HepG2 (cell line): ENCODE measurements around the gene RAD9A. TPM values are rescaled to one million over a fixed set of nuclear protein-coding genes. Genes with fewer than 3 reads are reported as not detected.

Experiments used
- NFIC ChIP-seq: IDR thresholded peaks from 2 replicates; pipeline ENCODE4 v1.6.1; 2012; ENCODE audit warnings: mild to moderate bottlenecking, low read length, inconsistent platforms
- REST ChIP-seq, 2 experiments: IDR thresholded peaks; 2 replicates each; pipeline ENCODE4 v1.6.1; 2011 to 2012; ENCODE audit warnings: low read length in 2 of 2, borderline replicate concordance in 1 of 2, low read depth in 1 of 2, mild to moderate bottlenecking in 1 of 2, moderate library complexity in 1 of 2
- SALL2 ChIP-seq: sonication (generic); formaldehyde crosslinking; IDR thresholded peaks from 2 replicates; pipeline ENCODE4 v1.8.1; 2023; ENCODE audit warnings: mild to moderate bottlenecking, missing genetic modification reagents, inconsistent platforms
- SP4 ChIP-seq: sonication (generic); formaldehyde crosslinking; IDR thresholded peaks from 2 replicates; pipeline ENCODE4 v1.8.1; 2023; ENCODE audit warnings: mild to moderate bottlenecking, missing genetic modification reagents
- SRSF1 ChIP-seq: fragments of 200-400 bp; formaldehyde crosslinking; optimal IDR thresholded peaks from 2 replicates; pipeline ENCODE3; 2017; ENCODE audit warnings: mild to moderate bottlenecking, low read depth, low read length, moderate library complexity
- SRY ChIP-seq: sonication (generic); formaldehyde crosslinking; IDR thresholded peaks from 2 replicates; pipeline ENCODE4 v1.8.0; 2022; ENCODE audit warnings: mild to moderate bottlenecking, missing genetic modification reagents
- ZBTB3 ChIP-seq: sonication (generic); formaldehyde crosslinking; IDR thresholded peaks from 2 replicates; pipeline ENCODE4 v1.4.0; 2020; ENCODE audit warnings: low read depth, mild to moderate bottlenecking, moderate library complexity, missing genetic modification reagents, borderline replicate concordance
- ZFYVE20 ChIP-seq: sonication (generic); formaldehyde crosslinking; IDR thresholded peaks from 2 replicates; pipeline ENCODE4 v1.8.0; 2023; ENCODE audit warnings: low read depth, mild to moderate bottlenecking, moderate library complexity, missing genetic modification reagents, borderline replicate concordance
- ZNF280D ChIP-seq: sonication (generic); formaldehyde crosslinking; IDR thresholded peaks from 2 replicates; pipeline ENCODE4 v1.5.1; 2020; ENCODE audit warnings: mild to moderate bottlenecking, missing genetic modification reagents
- ZNF281 ChIP-seq: sonication (generic); formaldehyde crosslinking; IDR thresholded peaks from 2 replicates; pipeline ENCODE4 v1.4.0; 2020; ENCODE audit warnings: missing genetic modification reagents, borderline replicate concordance
- ZNF383 ChIP-seq: sonication (generic); formaldehyde crosslinking; IDR thresholded peaks from 2 replicates; pipeline ENCODE4 v1.4.0; 2020; ENCODE audit warnings: missing genetic modification reagents, mild to moderate bottlenecking, borderline replicate concordance
- ZNF431 ChIP-seq: sonication (generic); formaldehyde crosslinking; IDR thresholded peaks from 2 replicates; pipeline ENCODE4 v1.9.0; 2022; ENCODE audit warnings: missing genetic modification reagents, low read depth, mild to moderate bottlenecking, borderline replicate concordance
- ZNF616 ChIP-seq: sonication (generic); formaldehyde crosslinking; IDR thresholded peaks from 2 replicates; pipeline ENCODE4 v1.5.0; 2020; ENCODE audit warnings: low read depth, mild to moderate bottlenecking, missing genetic modification reagents
- ZSCAN29 ChIP-seq: sonication (generic); formaldehyde crosslinking; conservative IDR thresholded peaks from 2 replicates; pipeline ENCODE4 v1.4.0; 2020; ENCODE audit warnings: mild to moderate bottlenecking, missing genetic modification reagents
- polyA plus RNA-seq, 8 experiments: library from polyadenylated mRNA; depleted of rRNA in 3 of 8; stranded (reverse) in 7 of 8; unstranded in 1 of 8; fragments of >200 nt; fragmentation: Illumina TruSeq in 4 of 8; extraction: Trizol in 4 of 8; gene quantifications; 2 replicates each; pipeline versions ENCODE4 v1.2.1 to v1.2.3, GENCODE V29; 2011 to 2016; ENCODE audit warnings: low read depth in 4 of 8, missing spikeins in 1 of 8, mixed read lengths in 1 of 8; ENCODE audit not compliant: insufficient read depth in 1 of 8
- total RNA-seq, 5 experiments: library from RNA; depleted of rRNA; stranded (reverse); fragments of >200 nt; fragmentation: Illumina TruSeq; extraction: Trizol; gene quantifications; 2 replicates each; pipeline ENCODE4 v1.2.3, GENCODE V29; 2016; ENCODE audit warnings: low read depth in 1 of 5

RAD9A gene
- total and polyA plus RNA-seq, 2 of the 13 experiments (the other 11 are each of a cell fraction or from before 2014, with no cell fraction given): 10.1 to 15.7 TPM

GRCh38 chr11:67355023-67355793 lies 36.6 kb upstream of the RAD9A start (continued):
- TF ChIP-seq ZBTB3 (CRISPR knock-in tag): no peak
- TF ChIP-seq ZNF431 (CRISPR knock-in tag): 0 out of 2 replicates have a peak, but pooled peaks have one; percentile 6
- no peak for TF ChIP-seq ZFYVE20 (CRISPR knock-in tag)
- 0 out of 2 replicates have a peak, but pooled peaks have one; percentile 1 for TF ChIP-seq ZNF280D (CRISPR knock-in tag)
- 0 out of 2 replicates have a peak, but pooled peaks have one; percentile 35 for TF ChIP-seq SRY (CRISPR knock-in tag)
- TF ChIP-seq NFIC: no peak
- peak; percentile 41 for TF ChIP-seq SRSF1
- TF ChIP-seq ZNF616 (CRISPR knock-in tag): no peak
- 0 out of 2 replicates have a peak, but pooled peaks have one; percentile 26 for TF ChIP-seq SP4 (CRISPR knock-in tag)
- no peak for TF ChIP-seq SALL2 (CRISPR knock-in tag)
- TF ChIP-seq ZSCAN29 (CRISPR knock-in tag): no peak
- TF ChIP-seq ZNF281 (CRISPR knock-in tag): no peak
- no peak for TF ChIP-seq REST (IDR thresholded peaks at IDR 0.05; ENCODE audit: borderline replicate concordance in 1 of 2, low read depth in 1 of 2, low read length in 2 of 2)
- TF ChIP-seq ZNF383: no peak
